ENCODE data around the gene FOSL1. TPM values are rescaled to one million over a fixed set of nuclear protein-coding genes. Genes with fewer than 3 reads are reported as not detected.

FOSL1 gene
- polyA plus RNA-seq, 1 donor from 2014 or later: 0.76 TPM

Other genes with a start within 250 kb of the FOSL1 start
- 83.9 TPM for gene RELA, start 237.5 kb downstream of the FOSL1 start, polyA plus RNA-seq (ENCODE audit: insufficient read depth, low read depth, low replicate concordance)
- 93.3 TPM for gene KAT5, start 188.1 kb downstream of the FOSL1 start, polyA plus RNA-seq (ENCODE audit: insufficient read depth, low read depth, low replicate concordance)
- gene RNASEH2C, start 179.6 kb downstream of the FOSL1 start, polyA plus RNA-seq (ENCODE audit: insufficient read depth, low read depth, low replicate concordance): 36.3 TPM
- gene AP5B1, start 119.4 kb downstream of the FOSL1 start, polyA plus RNA-seq (ENCODE audit: insufficient read depth, low read depth, low replicate concordance): 1.7 TPM
- 0.10 TPM for gene OVOL1, start 113.3 kb downstream of the FOSL1 start, polyA plus RNA-seq (ENCODE audit: insufficient read depth, low read depth, low replicate concordance)
- gene SNX32, start 66.4 kb downstream of the FOSL1 start, polyA plus RNA-seq (ENCODE audit: insufficient read depth, low read depth, low replicate concordance): 3.6 TPM
- gene CFL1, start 42.2 kb downstream of the FOSL1 start, polyA plus RNA-seq (ENCODE audit: insufficient read depth, low read depth, low replicate concordance): 2,437 TPM
- 41.7 TPM for gene MUS81, start 40.0 kb downstream of the FOSL1 start, polyA plus RNA-seq (ENCODE audit: insufficient read depth, low read depth, low replicate concordance)
- 17.1 TPM for gene EFEMP2, start 27.6 kb downstream of the FOSL1 start, polyA plus RNA-seq (ENCODE audit: insufficient read depth, low read depth, low replicate concordance)
- 0.76 TPM for gene CTSW, start 20.6 kb downstream of the FOSL1 start, polyA plus RNA-seq (ENCODE audit: insufficient read depth, low read depth, low replicate concordance)
- 143 TPM for gene FIBP, start 11.9 kb downstream of the FOSL1 start, polyA plus RNA-seq (ENCODE audit: insufficient read depth, low read depth, low replicate concordance)
- 38.8 TPM for gene CCDC85B, start 9.7 kb downstream of the FOSL1 start, polyA plus RNA-seq (ENCODE audit: insufficient read depth, low read depth, low replicate concordance)
- gene C11orf68, start 18.7 kb upstream of the FOSL1 start, polyA plus RNA-seq (ENCODE audit: insufficient read depth, low read depth, low replicate concordance): 79.1 TPM
- 170 TPM for gene DRAP1, start 19.0 kb upstream of the FOSL1 start, polyA plus RNA-seq (ENCODE audit: insufficient read depth, low read depth, low replicate concordance)
- gene TSGA10IP, start 45.1 kb upstream of the FOSL1 start, polyA plus RNA-seq (ENCODE audit: insufficient read depth, low read depth, low replicate concordance): not detected
- gene SART1, start 61.3 kb upstream of the FOSL1 start, polyA plus RNA-seq (ENCODE audit: insufficient read depth, low read depth, low replicate concordance): 85.7 TPM
- 27.4 TPM for gene EIF1AD, start 101.8 kb upstream of the FOSL1 start, polyA plus RNA-seq (ENCODE audit: insufficient read depth, low read depth, low replicate concordance)
- 404 TPM for gene BANF1, start 102.1 kb upstream of the FOSL1 start, polyA plus RNA-seq (ENCODE audit: insufficient read depth, low read depth, low replicate concordance)
- not detected for gene CST6, start 111.6 kb upstream of the FOSL1 start, polyA plus RNA-seq (ENCODE audit: insufficient read depth, low read depth, low replicate concordance)
- not detected for gene CATSPER1, start 126.1 kb upstream of the FOSL1 start, polyA plus RNA-seq (ENCODE audit: insufficient read depth, low read depth, low replicate concordance)
- gene GAL3ST3, start 148.8 kb upstream of the FOSL1 start, polyA plus RNA-seq (ENCODE audit: insufficient read depth, low read depth, low replicate concordance): 3.7 TPM
- gene SF3B2, start 152.0 kb upstream of the FOSL1 start, polyA plus RNA-seq (ENCODE audit: insufficient read depth, low read depth, low replicate concordance): 266 TPM
- 98.4 TPM for gene PACS1, start 169.9 kb upstream of the FOSL1 start, polyA plus RNA-seq (ENCODE audit: insufficient read depth, low read depth, low replicate concordance)